ENCODE data around the gene NFATC2IP.
"Not testable (repeated sequence)": the region's sequence is repeated elsewhere in the genome, so short reads cannot be mapped to it uniquely, and the experiment has no call there.

Gene NFATC2IP

DNA sequence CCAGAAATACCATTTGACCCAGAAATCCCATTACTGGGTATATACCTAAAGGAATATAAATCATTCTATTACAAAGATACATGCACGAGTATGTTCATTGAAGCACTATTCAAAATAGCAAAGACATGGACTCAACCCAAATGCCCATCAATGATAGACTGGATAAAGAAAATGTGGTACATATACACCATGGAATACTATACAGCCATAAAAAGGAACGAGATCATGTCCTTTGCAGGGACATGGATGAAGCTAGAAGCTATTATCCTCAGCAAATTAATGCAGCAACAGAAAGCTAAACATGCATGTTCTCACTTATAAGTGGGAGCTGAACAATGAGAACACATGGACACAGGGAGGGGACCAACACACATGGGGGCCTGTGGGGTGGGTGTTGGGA lies 24.5 kb upstream of the NFATC2IP start:
- DNase-seq, result not testable (repeated sequence)

DNA sequence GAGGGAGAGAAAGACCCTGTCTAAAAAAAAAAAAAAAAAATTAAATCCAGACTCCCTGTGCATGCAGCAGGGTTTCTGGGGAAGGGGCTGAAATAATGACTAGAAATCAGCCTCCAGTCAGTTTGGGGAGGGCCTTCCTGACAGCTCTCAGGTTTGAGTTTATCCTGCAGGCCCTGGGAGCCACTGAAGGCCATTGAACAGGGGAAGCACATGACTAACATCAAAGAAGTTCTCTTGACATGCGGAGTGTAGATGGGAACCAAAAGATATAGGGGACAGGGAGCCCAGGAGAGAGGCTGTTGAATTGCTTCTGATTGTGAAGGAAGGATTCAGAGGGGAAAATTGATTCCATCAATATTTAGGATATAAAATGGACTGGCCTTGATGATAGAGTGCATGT lies 22.9 kb upstream of the NFATC2IP start:
- DNase-seq, result no peak

DNA sequence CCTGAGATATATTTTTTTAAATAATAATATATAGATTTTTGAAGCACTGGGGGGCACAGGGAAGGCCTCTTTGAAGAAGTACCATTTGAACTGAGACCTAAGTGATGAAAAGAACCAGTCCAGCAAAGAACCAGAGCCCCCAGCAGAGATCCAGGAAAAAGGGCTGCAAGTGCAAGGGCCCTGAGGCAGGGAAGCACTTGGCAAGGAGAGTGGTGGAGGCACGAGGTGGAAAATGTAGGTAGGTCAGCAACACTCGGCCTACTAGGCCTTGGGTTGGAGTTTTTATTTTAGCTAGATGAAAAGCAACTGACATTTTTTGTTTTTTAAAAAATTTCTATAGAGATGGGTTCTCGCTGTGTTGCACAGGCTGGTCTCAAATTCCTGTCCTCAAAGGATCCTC lies 20.5 kb upstream of the NFATC2IP start:
- no peak for DNase-seq

DNA sequence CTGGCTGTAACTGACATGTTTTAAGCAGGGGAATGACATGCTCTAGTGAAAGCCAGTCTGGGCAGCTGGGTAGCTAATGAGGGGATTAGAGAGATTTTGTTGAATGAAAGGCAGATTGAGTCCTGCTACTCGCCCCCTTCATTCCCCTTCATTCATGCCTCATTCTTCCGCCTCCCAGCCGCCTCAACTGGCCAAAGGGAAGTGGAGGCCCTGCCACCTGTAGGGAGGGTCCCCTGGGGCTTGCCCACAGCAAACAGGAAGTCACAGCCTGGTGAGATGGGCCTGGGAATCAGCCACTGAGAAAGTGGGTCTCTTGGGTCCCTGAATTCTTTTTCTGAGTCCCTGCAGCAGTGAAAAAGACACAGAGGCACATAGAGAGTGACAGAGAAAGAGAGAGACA lies 20.1 kb upstream of the NFATC2IP start:
- DNase-seq, result no peak

DNA sequence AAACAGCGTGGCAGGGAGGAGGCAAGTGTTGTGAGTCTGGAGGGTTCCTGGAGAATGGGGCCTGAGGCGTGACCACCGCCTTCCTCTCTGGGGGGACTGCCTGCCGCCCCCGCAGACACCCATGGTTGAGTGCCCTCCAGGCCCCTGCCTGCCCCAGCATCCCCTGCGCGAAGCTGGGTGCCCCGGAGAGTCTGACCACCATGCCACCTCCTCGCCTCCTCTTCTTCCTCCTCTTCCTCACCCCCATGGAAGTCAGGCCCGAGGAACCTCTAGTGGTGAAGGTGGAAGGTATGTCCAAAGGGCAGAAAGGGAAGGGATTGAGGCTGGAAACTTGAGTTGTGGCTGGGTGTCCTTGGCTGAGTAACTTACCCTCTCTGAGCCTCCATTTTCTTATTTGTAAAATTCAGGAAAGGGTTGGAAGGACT lies 18.9 kb upstream of the NFATC2IP start, which contains the start of gene CD19:
TSS of gene CD19 (plus strand) at position 171 of the 425 bp plus-strand sequence. CDS start at position 201, 30 bp downstream.
- DNase-seq, result no peak

DNA sequence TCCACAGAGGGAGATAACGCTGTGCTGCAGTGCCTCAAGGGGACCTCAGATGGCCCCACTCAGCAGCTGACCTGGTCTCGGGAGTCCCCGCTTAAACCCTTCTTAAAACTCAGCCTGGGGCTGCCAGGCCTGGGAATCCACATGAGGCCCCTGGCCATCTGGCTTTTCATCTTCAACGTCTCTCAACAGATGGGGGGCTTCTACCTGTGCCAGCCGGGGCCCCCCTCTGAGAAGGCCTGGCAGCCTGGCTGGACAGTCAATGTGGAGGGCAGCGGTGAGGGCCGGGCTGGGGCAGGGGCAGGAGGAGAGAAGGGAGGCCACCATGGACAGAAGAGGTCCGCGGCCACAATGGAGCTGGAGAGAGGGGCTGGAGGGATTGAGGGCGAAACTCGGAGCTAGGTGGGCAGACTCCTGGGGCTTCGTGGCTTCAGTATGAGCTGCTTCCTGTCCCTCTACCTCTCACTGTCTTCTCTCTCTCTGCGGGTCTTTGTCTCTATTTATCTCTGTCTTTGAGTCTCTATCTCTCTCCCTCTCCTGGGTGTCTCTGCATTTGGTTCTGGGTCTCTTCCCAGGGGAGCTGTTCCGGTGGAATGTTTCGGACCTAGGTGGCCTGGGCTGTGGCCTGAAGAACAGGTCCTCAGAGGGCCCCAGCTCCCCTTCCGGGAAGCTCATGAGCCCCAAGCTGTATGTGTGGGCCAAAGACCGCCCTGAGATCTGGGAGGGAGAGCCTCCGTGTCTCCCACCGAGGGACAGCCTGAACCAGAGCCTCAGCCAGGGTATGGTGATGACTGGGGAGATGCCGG lies 18.2 kb upstream of the NFATC2IP start:
- DNase-seq, result no peak

DNA sequence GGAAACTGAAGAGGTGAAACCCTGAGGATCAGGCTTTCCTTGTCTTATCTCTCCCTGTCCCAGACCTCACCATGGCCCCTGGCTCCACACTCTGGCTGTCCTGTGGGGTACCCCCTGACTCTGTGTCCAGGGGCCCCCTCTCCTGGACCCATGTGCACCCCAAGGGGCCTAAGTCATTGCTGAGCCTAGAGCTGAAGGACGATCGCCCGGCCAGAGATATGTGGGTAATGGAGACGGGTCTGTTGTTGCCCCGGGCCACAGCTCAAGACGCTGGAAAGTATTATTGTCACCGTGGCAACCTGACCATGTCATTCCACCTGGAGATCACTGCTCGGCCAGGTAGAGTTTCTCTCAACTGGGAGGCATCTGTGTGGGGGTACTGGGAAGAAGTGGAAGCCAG lies 17.6 kb upstream of the NFATC2IP start:
- DNase-seq, result no peak

DNA sequence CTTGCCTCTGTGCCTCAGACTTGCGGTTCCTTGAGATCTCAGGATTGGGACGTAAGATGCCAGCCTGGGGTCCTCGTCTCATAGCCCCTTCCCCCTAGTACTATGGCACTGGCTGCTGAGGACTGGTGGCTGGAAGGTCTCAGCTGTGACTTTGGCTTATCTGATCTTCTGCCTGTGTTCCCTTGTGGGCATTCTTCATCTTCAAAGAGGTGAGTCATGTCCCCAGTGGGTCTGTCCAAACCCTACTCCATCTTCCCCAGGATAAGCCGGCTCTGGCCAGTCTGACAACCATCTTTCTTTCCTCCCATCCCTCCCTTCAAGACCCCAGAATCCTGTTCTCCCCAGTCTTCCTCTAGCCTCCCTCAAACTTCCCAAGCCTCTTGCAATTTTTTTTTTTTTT lies 15.4 kb upstream of the NFATC2IP start:
- no peak for DNase-seq

DNA sequence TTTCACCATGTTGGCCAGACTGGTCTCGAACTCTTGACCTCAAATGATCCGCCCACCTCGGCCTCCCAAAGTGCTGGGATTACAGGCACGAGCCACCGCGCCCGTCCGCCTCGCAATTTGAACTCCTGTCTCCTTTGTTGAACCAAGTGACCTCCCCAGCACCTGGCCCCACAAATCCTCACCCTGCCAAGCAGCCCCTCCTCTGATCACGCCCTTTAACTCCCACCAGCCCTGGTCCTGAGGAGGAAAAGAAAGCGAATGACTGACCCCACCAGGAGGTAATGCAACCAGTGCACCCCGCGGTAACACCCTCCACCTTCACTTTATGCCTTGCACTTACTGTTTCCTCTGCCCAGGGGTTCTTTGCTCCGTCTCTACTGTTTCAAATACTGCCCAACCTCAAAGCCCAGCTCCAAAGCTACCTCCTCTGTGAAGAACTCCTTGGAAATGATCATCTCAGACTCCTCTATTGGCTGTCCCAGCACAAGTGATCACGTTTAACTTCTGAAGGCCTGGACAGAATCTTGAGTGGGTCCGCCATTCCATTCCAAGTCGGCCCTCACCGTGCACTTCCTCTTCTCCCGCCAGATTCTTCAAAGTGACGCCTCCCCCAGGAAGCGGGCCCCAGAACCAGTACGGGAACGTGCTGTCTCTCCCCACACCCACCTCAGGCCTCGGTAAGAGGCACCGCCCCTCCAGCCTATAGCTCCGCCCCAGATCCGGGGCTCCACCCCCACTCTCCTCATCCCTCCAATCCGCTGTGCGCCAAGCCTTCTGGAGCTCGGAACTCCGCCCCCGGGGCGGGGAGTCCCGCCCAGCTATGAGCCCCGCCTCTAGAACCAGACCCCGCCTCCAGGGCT lies 14.6 kb upstream of the NFATC2IP start:
- peak; percentile 80 for DNase-seq

DNA sequence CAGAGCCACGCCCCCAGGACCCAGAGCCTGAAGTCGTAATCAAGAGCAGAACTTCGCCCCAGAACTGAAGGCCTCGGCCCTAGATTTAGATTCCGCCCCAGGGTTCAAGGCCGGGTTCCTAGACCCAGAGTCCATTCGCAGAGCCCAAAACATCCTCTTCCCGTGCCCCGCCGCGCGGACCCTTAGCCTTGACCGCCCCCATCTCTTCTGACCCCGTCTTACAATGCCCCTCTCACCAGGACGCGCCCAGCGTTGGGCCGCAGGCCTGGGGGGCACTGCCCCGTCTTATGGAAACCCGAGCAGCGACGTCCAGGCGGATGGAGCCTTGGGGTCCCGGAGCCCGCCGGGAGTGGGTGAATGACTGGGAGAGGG lies 14.0 kb upstream of the NFATC2IP start:
- no peak for DNase-seq

DNA sequence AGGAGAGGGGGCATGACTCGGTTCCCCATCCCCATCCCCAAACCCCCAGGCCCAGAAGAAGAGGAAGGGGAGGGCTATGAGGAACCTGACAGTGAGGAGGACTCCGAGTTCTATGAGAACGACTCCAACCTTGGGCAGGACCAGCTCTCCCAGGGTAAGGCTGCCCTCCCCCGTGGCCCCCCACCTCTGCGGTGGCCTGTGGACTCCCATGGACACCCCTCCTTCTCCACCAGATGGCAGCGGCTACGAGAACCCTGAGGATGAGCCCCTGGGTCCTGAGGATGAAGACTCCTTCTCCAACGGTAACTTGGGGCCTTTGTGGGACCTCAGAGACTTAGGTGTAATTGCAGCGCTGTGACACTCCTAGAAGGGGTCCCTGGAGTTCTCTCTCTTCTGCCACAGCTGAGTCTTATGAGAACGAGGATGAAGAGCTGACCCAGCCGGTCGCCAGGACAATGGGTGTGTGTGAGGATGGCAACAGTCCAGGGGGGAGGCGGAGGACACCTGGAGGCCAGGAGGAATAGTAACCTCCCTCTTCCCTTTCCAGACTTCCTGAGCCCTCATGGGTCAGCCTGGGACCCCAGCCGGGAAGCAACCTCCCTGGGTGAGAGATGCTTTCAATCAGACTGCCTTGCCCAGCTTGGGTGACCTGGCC lies 13.4 kb upstream of the NFATC2IP start:
- DNase-seq, result no peak

DNA sequence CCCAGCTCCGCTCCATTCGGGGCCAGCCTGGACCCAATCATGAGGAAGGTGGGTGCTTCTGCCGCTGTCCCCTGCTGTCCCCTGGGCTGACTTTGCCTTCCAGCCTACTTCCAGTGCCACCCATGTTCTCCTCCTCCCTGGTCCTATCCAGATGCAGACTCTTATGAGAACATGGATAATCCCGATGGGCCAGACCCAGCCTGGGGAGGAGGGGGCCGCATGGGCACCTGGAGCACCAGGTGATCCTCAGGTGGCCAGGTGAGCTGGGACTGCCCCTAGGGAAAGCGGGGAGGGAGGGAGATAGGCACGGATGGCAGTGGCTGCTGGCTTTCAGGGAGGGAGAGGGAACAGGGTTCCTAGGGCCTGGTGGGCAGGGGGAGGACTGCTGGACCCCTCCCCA lies 12.0 kb upstream of the NFATC2IP start:
- DNase-seq, result no peak

DNA sequence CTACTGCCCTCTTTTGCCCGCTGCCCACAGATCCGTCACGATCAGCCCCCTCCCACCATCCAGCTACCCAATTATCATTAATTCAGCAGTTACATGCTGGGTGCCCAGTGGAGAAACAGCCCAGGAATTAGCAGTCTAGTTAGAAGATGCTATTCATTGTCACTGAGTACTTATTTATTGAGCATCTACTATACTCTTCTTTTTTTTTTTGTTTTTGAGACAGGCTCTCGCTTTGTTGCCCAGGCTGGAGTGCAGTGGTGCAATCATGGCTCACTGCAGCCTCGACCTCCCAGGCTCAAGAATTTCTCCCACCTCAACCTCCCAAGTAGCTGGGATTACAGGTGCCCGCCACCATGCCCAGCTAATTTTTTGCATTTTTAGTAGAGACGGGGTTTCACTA lies 10.9 kb upstream of the NFATC2IP start:
- not testable (repeated sequence) for DNase-seq

DNA sequence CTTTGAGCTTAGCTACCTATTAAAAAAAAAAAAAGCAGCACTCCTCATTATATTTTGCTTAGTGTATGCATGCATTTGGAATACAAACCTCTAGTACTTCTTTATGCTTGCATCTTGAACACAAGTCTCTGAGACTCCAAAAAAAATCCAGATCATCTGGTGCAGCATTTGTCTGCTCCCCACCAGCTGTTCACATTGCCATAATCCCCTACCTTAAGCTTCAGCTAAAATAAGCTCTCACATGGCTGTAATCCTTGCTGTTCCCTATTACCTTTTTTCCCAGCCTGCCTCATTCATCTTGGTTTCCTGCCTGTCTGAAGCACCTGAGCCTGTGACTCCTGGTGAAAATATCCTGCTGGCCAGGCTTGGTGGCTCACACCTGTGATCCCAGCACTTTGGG lies 7.5 kb upstream of the NFATC2IP start:
- no peak for DNase-seq

DNA sequence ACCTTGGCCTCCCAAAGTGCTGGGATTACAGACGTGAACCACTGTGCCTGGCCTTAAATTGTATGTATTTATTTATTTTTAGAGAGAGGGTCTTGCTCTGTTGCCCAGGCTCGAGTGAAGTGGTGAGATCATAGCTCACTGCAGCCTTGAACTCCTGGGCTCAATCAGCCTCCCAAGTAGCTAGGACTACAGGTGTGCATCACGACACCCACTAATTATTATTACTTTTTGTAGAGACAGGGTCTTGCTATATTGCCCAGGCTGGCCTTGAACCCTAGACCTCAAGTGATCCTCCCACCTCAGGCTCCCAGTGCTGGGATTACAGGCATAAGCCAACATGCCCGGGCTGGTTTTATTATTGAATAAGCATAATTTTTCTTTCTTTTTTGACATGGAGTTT lies 4.1 kb upstream of the NFATC2IP start:
- no peak for DNase-seq

DNA sequence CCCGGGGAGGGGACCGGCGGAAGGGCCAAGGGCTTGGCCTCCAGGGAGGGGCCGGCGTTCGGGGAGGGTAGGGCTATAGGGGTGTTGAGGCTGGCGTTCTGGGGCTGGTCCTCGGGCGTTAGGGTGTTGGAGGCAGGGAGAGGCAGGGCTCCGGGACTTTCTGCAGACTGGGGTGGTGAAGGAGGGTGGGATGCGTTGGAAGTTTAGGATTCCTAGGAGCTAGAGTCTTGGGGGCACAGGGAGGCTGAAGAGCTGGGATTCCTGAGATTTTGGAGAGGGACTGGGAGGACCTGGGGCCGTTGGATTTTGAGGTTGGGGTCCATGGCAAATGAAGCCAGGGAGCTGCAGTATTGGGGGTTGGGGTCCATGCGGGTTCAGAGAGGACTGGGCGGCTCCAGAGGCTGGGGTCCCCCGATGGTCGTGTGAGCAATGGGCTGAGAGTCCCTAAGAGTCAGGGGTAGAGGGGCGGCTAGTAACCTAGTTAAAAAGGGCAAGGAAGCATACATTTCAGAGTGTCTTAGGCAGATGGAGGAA lies 740 bp downstream of the NFATC2IP start:
- peak; percentile 56 for DNase-seq

DNA sequence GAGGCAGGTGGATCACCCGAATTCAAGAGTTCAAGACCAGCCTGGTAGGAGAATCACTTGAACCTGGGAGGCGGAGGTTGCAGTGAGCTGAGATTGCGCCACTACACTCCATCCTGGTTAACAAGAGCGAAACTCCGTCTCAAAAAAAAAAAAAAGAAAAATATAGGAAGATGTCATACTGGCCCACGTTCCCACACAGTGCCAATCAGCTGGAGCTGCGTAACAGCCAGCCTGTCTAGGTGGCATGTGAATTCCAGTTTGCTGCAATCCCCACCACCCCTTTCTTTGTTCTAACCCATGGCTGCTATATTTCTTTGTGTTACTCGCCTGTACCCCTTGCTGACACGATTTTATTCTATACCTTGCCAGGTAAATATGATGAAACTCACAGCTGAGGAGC lies 7.5 kb downstream of the NFATC2IP start:
- no peak for DNase-seq

DNA sequence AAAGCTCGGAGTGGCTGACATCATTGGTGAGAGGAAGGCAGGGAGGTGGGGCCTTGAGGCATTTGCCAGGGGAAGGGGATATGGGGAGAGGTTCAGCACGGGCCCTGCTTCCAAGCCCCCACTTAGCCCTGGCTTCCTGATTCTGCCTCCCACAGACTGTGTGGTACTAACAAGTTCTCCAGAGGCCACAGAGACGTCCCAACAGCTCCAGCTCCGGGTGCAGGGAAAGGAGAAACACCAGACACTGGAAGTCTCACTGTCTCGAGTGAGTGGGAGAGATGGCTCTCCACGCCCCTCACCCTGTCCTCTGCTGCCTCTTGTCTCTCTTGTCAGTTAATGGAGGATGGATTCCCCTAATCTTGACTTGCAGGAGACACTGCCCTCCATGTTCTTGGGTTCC lies 8.1 kb downstream of the NFATC2IP start:
- no peak for DNase-seq

DNA sequence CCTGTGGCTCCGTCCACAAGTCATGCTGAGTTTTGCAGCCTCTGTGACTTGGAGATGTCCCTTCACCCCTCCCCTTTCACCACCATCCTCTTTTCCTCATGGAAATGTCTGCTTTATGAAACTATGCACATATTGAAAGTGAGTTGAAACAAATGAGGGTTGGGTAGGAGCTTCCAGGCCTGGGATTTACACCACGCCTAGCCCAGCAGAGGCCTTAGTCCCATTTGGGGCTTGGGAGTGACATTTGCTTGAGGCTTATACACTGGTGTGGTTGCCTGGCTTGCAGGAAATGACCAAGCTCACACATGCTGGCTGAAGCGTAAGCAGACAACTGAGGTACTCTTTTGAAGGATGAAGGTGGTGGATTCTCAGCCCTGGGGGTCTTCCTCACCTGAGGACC lies 13.3 kb downstream of the NFATC2IP start:
- DNase-seq, result no peak

DNA sequence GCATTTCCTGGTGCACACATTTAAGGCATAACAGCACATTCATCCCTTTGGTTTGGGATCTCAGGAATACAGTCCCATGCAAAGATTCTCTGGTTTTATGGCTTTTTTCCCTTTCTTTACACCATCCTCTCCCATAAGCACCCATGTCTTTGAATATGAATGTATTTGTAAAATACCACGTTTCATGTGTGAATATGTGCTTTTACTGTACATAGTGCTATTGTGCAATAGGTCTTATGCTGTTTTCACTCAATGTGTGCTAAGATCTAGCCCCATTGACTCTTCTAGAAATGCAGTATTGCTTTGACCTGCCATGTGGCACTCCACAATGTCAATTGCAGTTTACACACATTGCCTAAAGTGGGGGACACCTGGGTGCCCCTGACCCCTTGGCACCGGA lies 13.8 kb downstream of the NFATC2IP start:
- DNase-seq, result no peak

DNA sequence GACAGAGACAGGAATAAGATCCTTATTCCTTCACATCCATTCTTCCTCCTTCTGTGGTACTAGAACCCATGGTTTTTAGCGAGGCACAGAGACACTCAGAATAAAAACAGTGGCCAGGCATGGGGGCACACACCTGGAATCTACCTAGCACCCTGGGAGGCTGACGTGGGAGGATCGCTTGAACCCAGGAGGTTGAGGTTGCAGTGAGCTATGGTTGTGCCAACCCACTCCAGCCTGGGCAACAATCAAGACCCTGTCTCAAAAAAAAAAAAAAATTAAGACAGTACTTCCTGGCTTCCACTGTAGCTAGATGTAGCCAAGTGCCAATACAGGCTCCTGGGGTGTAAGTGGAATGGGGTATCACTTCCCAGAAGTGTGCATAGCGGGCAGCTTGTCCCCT lies 16.4 kb downstream of the NFATC2IP start:
- no peak for DNase-seq

DNA sequence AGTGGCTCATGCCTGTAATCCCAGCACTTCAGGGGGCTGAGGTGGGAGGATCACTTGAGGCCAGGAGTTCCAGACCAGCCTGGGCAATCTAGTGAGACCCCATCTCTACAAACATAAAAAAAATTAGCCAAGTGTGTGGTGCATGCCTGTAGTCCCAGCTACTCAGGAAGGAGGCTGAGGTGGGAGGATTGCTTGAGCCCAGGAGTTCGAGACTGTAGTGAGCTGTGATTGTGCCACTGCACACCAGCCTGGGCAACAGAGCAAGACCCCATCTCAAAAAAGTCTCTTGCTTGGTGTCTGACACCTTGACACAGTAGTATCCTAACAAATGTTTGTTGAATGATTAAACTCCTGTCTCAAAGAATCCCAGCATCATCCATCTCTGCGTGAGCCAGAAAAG lies 19.0 kb downstream of the NFATC2IP start:
- DNase-seq, result not testable (repeated sequence)

DNA sequence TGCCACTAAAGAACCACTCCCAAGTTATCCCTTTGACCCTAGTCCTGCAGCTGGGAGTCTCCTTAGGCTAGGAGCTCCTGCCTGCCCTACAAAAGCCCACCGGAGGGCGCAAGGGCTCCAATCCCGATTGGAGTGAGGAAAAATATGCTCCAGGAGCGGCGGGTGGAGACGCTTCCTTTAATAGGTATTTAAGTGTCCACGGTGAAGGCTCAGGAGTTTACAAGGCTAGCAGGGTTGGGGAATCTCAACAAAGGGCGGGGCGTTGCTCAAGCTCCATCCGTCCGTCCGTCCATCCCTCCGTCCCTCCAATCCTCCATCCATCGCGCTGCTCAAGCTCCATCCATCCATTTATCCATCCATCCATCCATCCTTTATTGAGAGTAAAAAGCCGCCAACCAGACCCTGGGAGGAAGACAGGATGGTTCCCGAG lies 23.3 kb downstream of the NFATC2IP start:
- DNase-seq, result peak; percentile 29
